Activated CD4-positive, alpha-beta T cell treated with anti-CD3 and anti-CD28 coated beads, Interleukin-2, Interleukin-4, amounts not matched to agents 100 ng/mL and 50 ng/mL, durations not matched to agents 16 hours and 8 hours (primary cell): ENCODE measurements around the gene CCDC92B.

Experiments used
- DNase-seq: peaks from one replicate; pipeline ENCODE4 v3.0.0-alpha.2; 2020; ENCODE audit warnings: low spot score

The CCDC92B gene

GRCh38 chr17:2778489-2778888, 29.0 kb upstream of the CCDC92B start:
- DNase-seq = no peak

GRCh38 chr17:2777242-2777867, 27.9 kb upstream of the CCDC92B start:
- DNase-seq = no peak

- DNase-seq = no peak
Measured at GRCh38 chr17:2776589-2777241, 27.3 kb upstream of the CCDC92B start.

DNA sequence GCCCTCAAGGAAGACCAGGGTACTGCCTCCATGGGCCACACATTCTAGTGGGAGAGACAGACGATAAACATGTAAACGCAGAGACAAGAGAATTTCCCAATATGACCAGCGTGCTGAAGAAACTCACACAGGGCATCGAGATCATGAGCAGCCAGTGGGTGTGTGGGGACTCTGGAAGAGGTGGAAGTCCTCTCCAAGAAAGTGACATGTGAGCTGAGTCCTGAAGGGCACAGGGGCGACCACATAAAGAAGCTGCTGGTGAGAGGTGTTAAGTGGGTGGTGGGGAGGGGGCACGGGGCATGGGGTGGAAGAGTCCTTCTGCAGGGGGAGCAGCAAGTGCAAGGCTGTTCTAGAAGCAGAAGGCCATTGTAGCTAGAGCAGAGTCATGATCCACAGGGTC, 25.8 kb upstream of the CCDC92B start:
- DNase-seq = no peak

- DNase-seq = no peak
Measured at GRCh38 chr17:2770129-2770528, 20.7 kb upstream of the CCDC92B start.

- DNase-seq = no peak
Measured at GRCh38 chr17:2758870-2759269, 9.4 kb upstream of the CCDC92B start.

GRCh38 chr17:2755891-2756724, 6.7 kb upstream of the CCDC92B start:
- DNase-seq = no peak

- DNase-seq = no peak
Measured at GRCh38 chr17:2751491-2751890, 2.0 kb upstream of the CCDC92B start.

GRCh38 chr17:2750721-2751120, 1.3 kb upstream of the CCDC92B start:
- DNase-seq = no peak

- DNase-seq = peak; percentile 63
Measured at GRCh38 chr17:2749784-2750181, 331 bp upstream of the CCDC92B start.

DNA sequence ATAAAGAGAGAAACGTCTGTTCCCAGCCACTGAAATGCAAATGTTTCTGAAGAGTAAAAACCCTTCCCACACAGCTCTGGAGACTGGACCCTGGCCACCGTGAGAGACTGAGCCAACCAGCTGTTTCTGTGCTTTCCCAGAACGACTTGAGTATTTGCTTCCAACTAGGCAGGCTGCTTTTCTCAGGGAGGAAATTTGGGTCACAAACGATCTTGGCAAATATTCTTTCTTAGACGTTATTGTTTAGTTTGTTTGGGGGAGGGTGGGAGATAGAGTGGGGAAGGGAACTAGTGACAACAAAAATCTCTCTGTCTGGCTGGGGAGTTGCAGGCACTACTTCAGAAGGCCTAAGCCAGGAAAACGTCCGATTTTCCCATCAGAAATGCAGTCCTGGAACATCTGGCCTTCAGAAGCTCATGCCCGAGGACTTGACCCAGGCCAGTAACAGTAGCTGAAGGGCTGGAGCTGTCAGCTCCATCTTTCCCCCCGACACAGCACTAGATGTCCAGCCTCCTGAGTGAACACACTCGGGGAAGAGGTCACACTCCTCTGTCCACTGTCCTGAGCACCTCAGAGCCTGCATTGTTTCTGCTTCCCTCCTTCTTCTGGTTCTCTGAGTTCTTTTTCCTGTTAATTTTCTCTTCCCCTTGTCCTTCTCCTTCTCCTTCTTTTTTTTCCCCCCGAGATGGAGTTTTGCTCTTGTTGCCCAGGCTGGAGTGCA, 4.0 kb downstream of the CCDC92B start:
- DNase-seq = no peak

GRCh38 chr17:2737693-2738092, 11.8 kb downstream of the CCDC92B start:
- DNase-seq = no peak

GRCh38 chr17:2736956-2737355, 12.5 kb downstream of the CCDC92B start:
- DNase-seq = no peak

DNA sequence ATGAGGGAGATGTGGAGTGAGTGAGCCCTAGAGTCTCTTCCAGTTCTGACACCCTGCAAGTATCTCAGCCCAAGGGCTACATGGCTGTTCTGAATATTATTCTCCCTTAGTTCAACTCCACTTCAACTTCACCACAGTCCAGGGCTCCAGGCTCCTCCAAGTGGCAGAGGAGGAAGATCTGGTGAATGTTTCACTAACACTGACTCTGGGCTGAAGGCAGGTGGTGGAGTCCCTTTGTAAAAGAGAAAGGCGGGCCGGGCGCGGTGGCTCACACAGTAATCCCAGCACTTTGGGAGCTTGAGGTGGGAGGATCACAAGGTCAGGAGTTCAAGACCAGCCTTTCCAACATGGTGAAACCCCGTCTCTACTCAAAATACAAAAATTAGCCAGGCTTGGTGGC, 13.6 kb downstream of the CCDC92B start:
- DNase-seq = no peak

- no peak for DNase-seq
Measured at GRCh38 chr17:2734939-2735338, 14.5 kb downstream of the CCDC92B start.

DNA sequence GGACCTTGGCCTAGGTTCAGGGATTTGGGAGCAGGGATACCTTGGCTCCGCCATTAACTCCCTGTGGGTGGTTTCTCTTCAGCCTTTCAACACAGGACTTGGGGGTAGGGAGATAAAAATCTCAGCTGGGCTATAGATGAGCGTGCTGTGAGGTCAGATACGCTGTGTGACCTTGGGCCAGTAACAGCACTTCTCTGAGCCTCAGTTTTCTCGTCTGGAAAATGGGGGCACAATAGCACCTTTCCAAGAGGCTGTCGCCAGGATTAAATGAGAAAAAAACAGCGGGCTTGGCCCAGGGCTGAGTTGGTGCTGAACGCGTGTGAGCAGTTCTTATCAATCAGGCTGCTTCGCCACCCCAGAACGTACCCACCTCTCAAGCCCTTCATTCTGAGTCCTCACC, 17.6 kb downstream of the CCDC92B start:
- no peak for DNase-seq

DNA sequence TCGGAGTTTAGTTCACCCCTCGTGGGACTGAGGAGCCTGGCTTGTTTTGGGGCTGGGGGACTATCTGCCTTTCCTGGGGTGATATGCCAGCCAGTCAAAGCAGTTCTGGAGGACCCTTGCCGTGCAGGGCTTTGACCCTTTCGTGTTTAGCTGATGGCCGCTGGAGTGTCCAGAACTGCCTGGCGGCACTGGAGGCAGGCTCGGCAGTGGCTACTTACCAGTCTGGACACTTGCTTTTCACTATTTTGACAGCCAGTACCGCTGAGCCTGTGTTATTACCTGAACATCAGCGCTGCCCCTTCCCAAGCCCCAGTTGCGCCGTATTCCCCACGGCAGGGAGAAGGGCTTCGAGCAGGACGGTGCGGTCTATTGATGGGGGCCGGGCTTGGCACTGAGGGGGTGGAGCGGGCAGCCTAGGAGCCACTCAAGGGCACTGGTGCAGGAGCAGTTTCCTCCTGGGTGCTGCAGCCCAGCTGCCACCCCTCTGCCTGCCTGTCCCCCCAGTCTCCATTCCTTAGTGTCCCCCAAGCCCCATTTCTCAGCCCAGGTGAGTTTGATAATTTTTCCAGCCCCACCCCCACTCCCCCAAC, 18.6 kb downstream of the CCDC92B start:
- no peak for DNase-seq

DNA sequence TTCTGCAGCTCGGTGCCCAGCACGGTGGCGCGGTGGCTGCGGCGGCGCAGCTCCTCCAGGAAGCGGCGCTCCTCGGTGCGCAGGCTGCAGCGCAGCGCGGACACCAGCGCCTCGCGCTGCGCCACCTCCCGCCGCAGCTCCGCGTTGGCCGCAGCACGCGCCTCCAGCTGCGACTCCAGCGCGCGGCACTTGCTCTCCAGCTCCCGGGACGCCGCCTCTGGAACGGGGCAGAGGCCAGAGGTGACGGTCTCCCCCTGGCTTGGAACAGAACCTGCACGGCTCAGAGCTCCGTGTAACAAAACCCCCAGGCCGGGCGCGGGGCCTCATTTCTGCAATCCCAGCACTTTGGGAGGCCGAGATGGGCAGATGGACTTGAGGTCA, 24.7 kb downstream of the CCDC92B start:
- peak; percentile 18 for DNase-seq

DNA sequence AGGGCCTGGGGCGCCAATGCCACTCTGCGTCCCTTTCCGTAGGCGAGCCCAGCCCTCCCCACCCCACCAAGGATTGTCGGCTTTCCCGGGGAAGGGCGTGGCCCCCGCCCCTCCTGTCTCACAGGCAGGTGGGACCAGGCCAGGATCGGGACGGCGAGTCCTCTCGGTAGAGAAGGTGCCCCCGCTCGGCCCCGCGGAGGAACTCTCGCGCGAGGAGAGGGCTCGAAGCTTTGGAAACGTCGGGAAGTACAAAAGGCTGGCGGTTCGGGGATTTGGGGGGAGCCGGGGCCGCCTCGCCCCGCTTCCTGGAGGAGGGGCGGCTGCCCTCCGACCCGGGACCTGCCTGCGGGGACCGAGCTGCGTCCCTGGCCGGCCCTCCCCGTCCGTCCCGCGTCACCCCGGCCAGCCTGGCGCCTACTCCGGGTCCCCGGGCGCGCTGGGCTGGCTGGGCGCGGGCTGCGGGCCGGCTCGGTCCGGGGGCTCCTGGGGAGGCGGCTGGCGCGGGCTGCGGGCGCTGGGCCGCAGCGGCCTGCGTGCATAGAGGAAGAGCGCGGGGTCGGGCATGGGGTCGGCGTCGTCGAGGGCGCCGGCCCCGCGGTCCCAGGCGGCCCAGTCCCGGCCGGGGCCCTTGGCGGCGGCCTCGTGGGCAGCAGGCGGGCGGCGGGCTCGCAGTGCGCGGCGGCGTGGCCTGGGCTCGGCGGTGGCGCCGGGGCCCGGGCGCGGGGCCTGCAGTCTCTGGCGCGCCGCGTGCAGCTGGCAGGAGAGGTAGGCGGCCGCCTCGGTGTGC, 25.3 kb downstream of the CCDC92B start:
- DNase-seq = no peak

DNA sequence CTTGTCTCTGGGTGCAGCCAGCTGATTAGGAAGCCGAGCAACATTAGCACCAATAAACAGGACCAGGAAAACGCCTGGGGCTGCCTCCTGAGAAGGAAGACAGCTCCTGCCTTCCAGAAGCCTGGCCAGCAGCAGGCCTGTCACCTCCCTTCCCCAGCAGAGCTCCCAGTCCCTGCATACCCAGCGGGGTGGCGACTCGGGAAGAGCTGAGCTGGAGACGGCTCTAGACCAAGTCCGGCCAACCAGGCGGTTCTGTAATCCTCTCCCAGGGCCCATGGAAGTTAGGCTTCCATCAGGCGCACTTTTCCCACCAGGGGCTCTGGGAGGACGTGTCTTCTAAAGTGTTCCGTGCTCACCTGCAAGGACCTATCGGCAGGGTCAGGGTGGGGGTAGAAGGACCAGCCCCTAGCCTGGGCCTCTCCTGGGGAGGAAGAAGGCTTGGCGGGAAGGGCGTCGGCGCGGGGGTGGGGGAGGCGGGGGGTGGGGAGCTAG, 25.9 kb downstream of the CCDC92B start:
- DNase-seq = no peak

- no peak for DNase-seq
Measured at GRCh38 chr17:2722611-2723010, 26.8 kb downstream of the CCDC92B start.
